Naive thymus-derived CD4-positive, alpha-beta T cell (primary cell): ENCODE results near the gene AGRN. TPM values are rescaled to one million over a fixed set of nuclear protein-coding genes. Genes with fewer than 3 reads are reported as not detected.
"Not testable (repeated sequence)": the region's sequence is repeated elsewhere in the genome, so short reads cannot be mapped to it uniquely, and the experiment has no call there.

Source experiments
- ATAC-seq: fragments of 150-1000 bp; cut with Tn5 transposase; 2 replicates; pipeline ENCODE4 v1.10.0; 2021; ENCODE audit warnings: mild to moderate bottlenecking, moderate library complexity
- CTCF ChIA-PET: fragments of 350-600 bp; sonication (Branson Sonifier 250); formaldehyde crosslinking; loops from one replicate; lab custom pipeline; 2021; ENCODE audit warnings: antibody characterized with exemption; lab: Charles Lee
- POLR2A ChIA-PET: fragments of 350-600 bp; sonication (Branson Sonifier 250); formaldehyde crosslinking; loops from one replicate; lab custom pipeline; 2021; ENCODE audit warnings: antibody characterized with exemption, inconsistent platforms; lab: Charles Lee
- DNase-seq, 9 donors: peaks; one replicate each; pipeline versions ENCODE4 v3.0.0 to v3.0.0-alpha.2; 2020 to 2022; ENCODE audit warnings: mixed read lengths in 1 of 9
- H3K27ac ChIP-seq: one replicate; pipeline ENCODE4 v1.7.0; 2013; ENCODE audit warnings: mild to moderate bottlenecking, low read depth, low read length, moderate library complexity
- H3K27me3 ChIP-seq, 2 donors: one replicate each; pipeline ENCODE4 v1.7.0; 2013; ENCODE audit warnings: low read length in 2 of 2, mild to moderate bottlenecking in 2 of 2, moderate library complexity in 2 of 2; ENCODE audit not compliant: control insufficient read depth in 2 of 2, insufficient read depth in 2 of 2
- H3K36me3 ChIP-seq, 3 experiments: 1 replicate in 2 of 3; 2 replicates in 1 of 3; pipeline ENCODE4 v1.7.0; 2013; ENCODE audit warnings: low read length in 3 of 3, mild to moderate bottlenecking in 3 of 3, moderate library complexity in 1 of 3; ENCODE audit not compliant: insufficient read depth in 3 of 3, control insufficient read depth in 2 of 3
- H3K4me1 ChIP-seq, 2 donors: one replicate each; pipeline ENCODE4 v1.7.0; 2013; ENCODE audit warnings: low read length in 2 of 2, mild to moderate bottlenecking in 2 of 2, moderate library complexity in 1 of 2; ENCODE audit not compliant: control insufficient read depth in 2 of 2, insufficient read depth in 2 of 2
- H3K4me3 ChIP-seq: 2 replicates; pipeline ENCODE4 v1.7.0; 2013; ENCODE audit warnings: mild to moderate bottlenecking, low read length
- H3K9me3 ChIP-seq, 3 experiments: 1 replicate in 2 of 3; 2 replicates in 1 of 3; pipeline ENCODE4 v1.7.0; 2013; ENCODE audit warnings: low read length in 3 of 3; ENCODE audit not compliant: control insufficient read depth in 2 of 3
- H3K27ac Mint-ChIP-seq, 9 donors: one replicate each; pipeline ENCODE4 v1.8.0; 2020 to 2022; ENCODE audit warnings: mixed read lengths in 9 of 9, mild to moderate bottlenecking in 8 of 9, moderate library complexity in 5 of 9, inconsistent platforms in 2 of 9
- H3K27me3 Mint-ChIP-seq, 5 donors: one replicate each; pipeline ENCODE4 v1.8.0; 2021 to 2022; ENCODE audit warnings: mixed read lengths in 5 of 5, mild to moderate bottlenecking in 1 of 5
- H3K36me3 Mint-ChIP-seq, 5 donors: one replicate each; pipeline ENCODE4 v1.8.0; 2020 to 2022; ENCODE audit warnings: mixed read lengths in 5 of 5, mild to moderate bottlenecking in 3 of 5, inconsistent platforms in 1 of 5
- H3K4me1 Mint-ChIP-seq, 7 donors: one replicate each; pipeline ENCODE4 v1.8.0; 2020 to 2022; ENCODE audit warnings: mixed read lengths in 7 of 7, mild to moderate bottlenecking in 3 of 7, inconsistent platforms in 1 of 7
- H3K4me3 Mint-ChIP-seq, 10 donors: one replicate each; pipeline ENCODE4 v1.8.0; 2020 to 2022; ENCODE audit warnings: mild to moderate bottlenecking in 10 of 10, mixed read lengths in 10 of 10, moderate library complexity in 6 of 10, inconsistent platforms in 2 of 10
- H3K9me3 Mint-ChIP-seq, 11 donors: one replicate each; pipeline ENCODE4 v1.8.0; 2020 to 2022; ENCODE audit warnings: mixed read lengths in 11 of 11, mild to moderate bottlenecking in 4 of 11, inconsistent platforms in 1 of 11, moderate library complexity in 1 of 11
- intact Hi-C, 2 donors: fragments of 100-400 bp; cut with micrococcal nuclease; formaldehyde crosslinking; loops; one replicate each; pipeline ENCODE4 v1.15.1; 2023
- polyA plus RNA-seq, 2 donors: library from polyadenylated mRNA; unstranded; fragments of 300-500 nt; fragmentation: Illumina TruSeq; gene quantifications; one replicate each; pipeline ENCODE4 v1.2.3, GENCODE V29; 2021
- total RNA-seq, 6 experiments: library from RNA in 5 of 6; stranded (reverse) in 5 of 6; gene quantifications; 1 replicate in 5 of 6; 2 replicates in 1 of 6; pipeline ENCODE4 v1.2.3 and lab custom pipeline; 2021 to 2026

AGRN gene
- total and polyA plus RNA-seq, 7 experiments from 2014 or later: 0.19 to 10.9 (median 2.7) TPM

DNA sequence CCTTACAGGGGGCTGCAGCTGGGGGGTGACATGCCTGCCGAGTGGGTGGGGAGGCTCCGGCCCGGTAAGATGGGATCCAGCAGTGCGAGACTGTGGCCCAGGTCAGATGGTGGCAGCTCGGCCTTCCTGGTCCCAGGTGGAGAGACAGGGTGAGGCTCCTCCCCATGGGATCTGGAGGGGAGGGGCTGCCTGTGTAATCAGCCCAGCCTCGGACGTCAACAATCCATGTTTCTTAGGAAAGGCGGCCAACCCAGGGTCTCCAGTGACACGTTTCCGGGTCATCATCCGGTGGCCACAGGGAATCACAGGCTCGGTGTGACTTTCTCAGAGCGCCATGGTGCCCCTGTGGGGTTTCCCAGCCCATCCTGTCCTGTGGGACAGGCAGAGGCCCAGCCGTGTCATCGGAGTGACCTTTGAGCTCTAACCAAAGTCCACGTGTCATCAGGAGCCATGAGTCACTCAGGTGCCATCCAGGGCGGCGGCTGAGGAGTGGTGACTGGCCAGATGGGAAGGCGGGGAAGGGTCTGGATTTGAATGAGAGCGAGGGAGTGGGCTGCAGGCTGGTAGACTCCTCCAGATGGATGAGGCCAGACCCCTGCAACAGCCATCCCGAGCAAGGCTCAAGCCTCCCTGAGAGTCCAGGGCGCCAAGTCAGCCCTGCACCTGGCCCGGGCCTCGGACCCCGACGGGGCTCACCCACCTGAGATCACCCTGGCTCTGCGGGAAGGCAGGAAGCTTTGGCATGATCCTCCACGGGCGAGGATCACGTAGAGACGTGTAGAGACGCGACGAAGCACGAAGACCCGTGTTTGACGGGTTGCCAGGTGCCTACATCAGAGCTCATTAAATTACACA, 13.4 kb upstream of the AGRN start:
- no peak overlapping the region for H3K4me3 Mint-ChIP-seq
- DNase-seq: no peak
- ATAC-seq: no peak
- no peak overlapping the region for H3K27ac Mint-ChIP-seq
- Histone ChIP-seq H3K9me3 (no peaks in the 10 kb centered on the region), H3K27me3 (peaks cover 6 to 13% of the 10 kb centered on the region in 2 donors), H3K4me1 (peaks cover 2 to 5% of the 10 kb centered on the region in 2 donors), H3K36me3 (no peaks in the 10 kb centered on the region), H3K4me3 (no peak overlapping the region), H3K27ac (no peak overlapping the region)
- peaks cover 10 to 36% (median 23%) of the 10 kb centered on the region in 5 donors for H3K27me3 Mint-ChIP-seq
- intact Hi-C loops: no loop called here
- peaks cover 0 to 14% (median 12%) of the 10 kb centered on the region in 7 donors for H3K4me1 Mint-ChIP-seq
- ChIA-PET CTCF (interaction anchor here (1.4 kb wide), 1 partner anchor 13 kb away, joined by 3 read pairs; no protein-coding TSS in a partner anchor), POLR2A (interaction anchor here (0.8 kb wide), 1 partner anchor 91 kb away, joined by 5 read pairs; no protein-coding TSS in a partner anchor)
- H3K36me3 Mint-ChIP-seq: peaks cover 0 to 4% (median 0%) of the 10 kb centered on the region in 5 donors
- peaks cover 0 to 1% (median 0%) of the 10 kb centered on the region in 11 donors for H3K9me3 Mint-ChIP-seq

DNA sequence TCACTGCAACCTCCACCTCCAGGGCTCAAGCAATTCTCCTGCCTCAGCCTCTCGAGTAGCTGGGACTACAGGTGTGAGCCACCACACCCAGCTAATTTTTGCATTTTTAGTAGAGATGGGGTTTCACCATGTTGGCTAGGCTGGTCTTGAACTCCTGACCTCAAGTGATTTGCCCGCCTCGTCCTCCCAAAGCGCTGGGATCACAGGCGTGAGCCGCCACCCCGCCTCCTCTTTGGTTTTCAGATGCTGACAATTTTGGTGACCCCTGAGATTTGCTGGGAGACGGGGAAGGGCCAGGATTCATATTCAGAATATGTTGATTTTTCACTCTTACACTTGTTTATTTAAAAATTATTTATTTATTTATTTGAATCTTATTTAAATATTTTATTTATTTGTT, 9.8 kb upstream of the AGRN start:
- intact Hi-C loops: loop anchor here (5.0 to 10.0 kb wide), 3 partner anchors 295 to 365 kb away; partner anchors contain the start of genes ACAP3 (in 2 of the 2), PUSL1 (in 2 of the 2) and AURKAIP1 (in 1 of the 2)
- H3K4me1 ChIP-seq: peaks cover 13 to 18% of the 10 kb centered on the region in 2 donors
- ATAC-seq, DNase-seq, POLR2A ChIA-PET, H3K4me3 Mint-ChIP-seq, H3K4me3 ChIP-seq, H3K27ac Mint-ChIP-seq, H3K27ac ChIP-seq, H3K9me3 Mint-ChIP-seq, H3K27me3 ChIP-seq, H3K36me3 ChIP-seq, H3K9me3 ChIP-seq: not testable (repeated sequence)
- peaks cover 2 to 11% (median 8%) of the 10 kb centered on the region in 5 donors for H3K27me3 Mint-ChIP-seq
- CTCF ChIA-PET: interaction anchor here (1.0 kb wide), 1 partner anchor 8 kb away, joined by 3 read pairs; no protein-coding TSS in a partner anchor
- H3K4me1 Mint-ChIP-seq: peaks cover 17 to 29% (median 24%) of the 10 kb centered on the region in 7 donors
- H3K36me3 Mint-ChIP-seq: peaks cover 0 to 11% (median 0%) of the 10 kb centered on the region in 5 donors

DNA sequence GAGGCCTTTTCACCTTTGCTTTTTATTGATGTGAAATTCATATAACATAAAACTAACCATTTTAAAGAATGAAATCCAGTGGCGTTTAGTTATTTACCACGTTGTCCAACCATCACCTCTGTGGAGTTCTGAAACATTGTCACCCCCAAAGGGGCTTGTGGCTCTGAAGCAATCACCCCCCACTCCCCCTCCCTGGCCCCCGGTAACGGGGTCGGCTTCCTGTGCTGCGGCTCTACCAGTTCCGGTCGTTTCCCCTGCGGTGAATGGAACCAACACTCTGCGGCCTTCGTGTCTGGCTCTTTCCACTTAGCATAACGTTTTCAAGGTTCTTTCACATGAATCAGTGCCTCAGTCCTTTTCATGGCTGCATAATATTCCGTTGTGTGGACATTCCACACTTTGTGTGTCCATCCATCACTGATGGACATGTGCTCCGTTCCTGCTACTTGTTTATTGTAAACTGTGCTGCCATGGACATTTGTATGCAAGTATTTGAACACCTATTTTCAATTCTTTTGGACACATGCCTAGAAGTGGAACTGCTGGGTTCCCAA, 8.4 kb upstream of the AGRN start:
- CTCF ChIA-PET: no interaction called here
- peak overlapping the region in 1 of 10 donors; percentile 6 for H3K4me3 Mint-ChIP-seq

DNA sequence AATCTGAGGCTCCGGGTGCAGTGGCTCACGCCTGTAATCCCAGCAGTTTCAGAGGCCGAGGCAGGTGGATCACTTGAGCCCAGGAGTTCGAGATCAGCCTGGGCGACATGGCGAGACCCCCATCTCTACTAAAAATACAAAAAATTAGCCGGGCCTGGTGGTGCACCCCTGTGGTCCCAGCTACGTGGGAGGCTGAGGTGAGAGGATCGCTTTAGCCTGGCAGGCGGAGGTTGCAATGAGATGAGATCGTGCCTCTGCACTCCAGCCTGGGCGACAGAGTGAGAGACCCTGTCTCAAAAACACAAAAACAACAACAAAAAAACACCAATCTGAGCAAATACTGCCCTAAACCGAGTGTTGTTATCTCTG, 7.2 kb upstream of the AGRN start:
- ATAC-seq (peak; percentile 0), DNase-seq (peak in 2 of 9 donors; percentile 6 to 25)
- not testable (repeated sequence) for H3K27me3 Mint-ChIP-seq

More for the DNA sequence above, 8.4 kb upstream of the AGRN start:
- H3K4me1 ChIP-seq: peaks cover 13 to 18% of the 10 kb centered on the region in 2 donors
- no peaks in the 10 kb centered on the region for H3K9me3 ChIP-seq
- Mint-ChIP-seq H3K36me3 (peaks cover 0 to 11% (median 0%) of the 10 kb centered on the region in 5 donors), H3K27me3 (peaks cover 0 to 8% (median 4%) of the 10 kb centered on the region in 5 donors), H3K4me1 (peaks cover 16 to 27% (median 22%) of the 10 kb centered on the region in 7 donors), H3K27ac (peak overlapping the region in 3 of 9 donors; percentile 3 to 51 (median 33)), H3K9me3 (no peaks in the 10 kb centered on the region)
- no peak overlapping the region for H3K4me3 ChIP-seq
- intact Hi-C loops: loop anchor here (5.0 to 10.0 kb wide), 3 partner anchors 293 to 363 kb away; partner anchors contain the start of genes ACAP3 (in 2 of the 2), PUSL1 (in 2 of the 2) and AURKAIP1 (in 1 of the 2)
- no peak overlapping the region for H3K27ac ChIP-seq
- H3K36me3 ChIP-seq: no peaks in the 10 kb centered on the region
- no peaks in the 10 kb centered on the region for H3K27me3 ChIP-seq
- ATAC-seq: no peak
- peak in 1 of 9 donors; percentile 3 for DNase-seq
- POLR2A ChIA-PET: no interaction called here

DNA sequence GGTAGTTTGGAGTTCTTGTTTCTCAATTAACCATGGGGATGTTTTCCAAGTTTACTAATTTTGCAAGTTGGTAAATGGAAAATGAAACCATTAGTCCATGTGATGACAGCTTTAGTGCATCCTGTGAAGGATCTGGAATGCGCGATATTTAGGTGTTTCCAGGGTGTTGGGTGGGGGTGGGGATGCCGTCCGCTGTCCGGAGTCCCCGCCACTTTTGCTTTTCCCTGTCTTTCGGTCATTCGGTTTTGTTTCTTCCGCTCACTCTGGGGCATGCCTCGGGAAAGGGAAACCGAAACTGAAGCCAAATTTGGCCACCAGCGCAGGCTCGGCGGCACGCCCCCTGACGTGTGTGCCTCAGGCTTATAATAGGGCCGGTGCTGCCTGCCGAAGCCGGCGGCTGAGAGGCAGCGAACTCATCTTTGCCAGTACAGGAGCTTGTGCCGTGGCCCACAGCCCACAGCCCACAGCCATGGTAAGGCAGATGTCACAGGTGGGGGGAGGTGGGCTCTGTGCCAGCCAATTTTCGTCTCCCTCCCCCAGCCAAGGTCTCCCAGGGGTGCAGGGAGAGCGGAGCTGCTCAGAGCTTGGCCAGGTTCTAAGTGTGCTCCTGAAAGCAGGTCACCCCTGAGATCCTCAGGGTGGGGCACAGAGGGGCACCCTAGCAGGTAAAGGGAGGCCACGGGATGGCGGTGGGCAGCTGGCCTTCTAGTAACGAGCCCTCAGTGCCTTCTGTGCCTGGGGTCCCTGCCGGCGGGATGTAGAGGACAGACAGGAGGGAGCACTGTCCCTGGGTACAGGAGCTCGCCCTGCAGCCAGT, 6.6 kb upstream of the AGRN start, which contains the start of gene ISG15:
TSS of gene ISG15 (plus strand) at position 393 of the 817 bp plus-strand sequence. CDS start at position 470, 77 bp downstream.
- ChIA-PET POLR2A (interaction anchor here (0.9 to 2.3 kb wide), 5 partner anchors 11 to 362 kb away, joined by 3 to 10 read pairs (median 5); partner anchors contain the start of gene AURKAIP1), CTCF (interaction anchor here (1.0 to 1.2 kb wide), 4 partner anchors 9 to 51 kb away, joined by 3 to 4 read pairs (median 3); no protein-coding TSS in a partner anchor)
- Histone ChIP-seq H3K27me3 (no peaks in the 10 kb centered on the region), H3K27ac (peak within 1 kb of the TSS; percentile 83), H3K4me3 (peak within 1 kb of the TSS; percentile 95), H3K4me1 (peaks cover 13 to 18% of the 10 kb centered on the region in 2 donors), H3K36me3 (no peaks in the 10 kb centered on the region), H3K9me3 (no peaks in the 10 kb centered on the region)
- H3K9me3 Mint-ChIP-seq: peaks cover 0 to 2% (median 0%) of the 10 kb centered on the region in 11 donors
- H3K27ac Mint-ChIP-seq: peak within 1 kb of the TSS; percentile 96 to 100 (median 99)
- peak; percentile 73 to 90 (median 85) for DNase-seq
- peaks cover 0 to 4% (median 1%) of the 10 kb centered on the region in 5 donors for H3K27me3 Mint-ChIP-seq
- ATAC-seq: peak; percentile 98
- H3K36me3 Mint-ChIP-seq: peaks cover 0 to 17% (median 0%) of the 10 kb centered on the region in 5 donors
- H3K4me1 Mint-ChIP-seq: peaks cover 19 to 35% (median 29%) of the 10 kb centered on the region in 7 donors
- intact Hi-C loops: loop anchor here (1.0 to 10.0 kb wide), 10 partner anchors 8 to 361 kb away; partner anchors contain the start of genes ACAP3 (in 2 of the 2), C1orf159 (in 2 of the 2), PUSL1 (in 2 of the 2) and AURKAIP1 (in 1 of the 2)
- H3K4me3 Mint-ChIP-seq: peak within 1 kb of the TSS; percentile 89 to 100 (median 96)

More for the DNA sequence above, 7.2 kb upstream of the AGRN start:
- not testable (repeated sequence) for H3K36me3 ChIP-seq, H3K9me3 Mint-ChIP-seq, H3K27me3 ChIP-seq, H3K9me3 ChIP-seq
- Mint-ChIP-seq H3K4me3 (peak overlapping the region; percentile 89 to 100 (median 96)), H3K27ac (peak overlapping the region; percentile 96 to 100 (median 99)), H3K36me3 (peaks cover 0 to 17% (median 0%) of the 10 kb centered on the region in 5 donors), H3K4me1 (peaks cover 19 to 34% (median 29%) of the 10 kb centered on the region in 7 donors)
- H3K27ac ChIP-seq: peak overlapping the region; percentile 83
- peak overlapping the region; percentile 95 for H3K4me3 ChIP-seq
- intact Hi-C loops: loop anchor here (1.0 to 10.0 kb wide), 10 partner anchors 9 to 362 kb away; partner anchors contain the start of genes ACAP3 (in 2 of the 2), C1orf159 (in 2 of the 2), PUSL1 (in 2 of the 2) and AURKAIP1 (in 1 of the 2)
- CTCF ChIA-PET: interaction anchor here (1.2 kb wide), 3 partner anchors 9 to 51 kb away, joined by 3 to 4 read pairs (median 3); no protein-coding TSS in a partner anchor
- peaks cover 13 to 18% of the 10 kb centered on the region in 2 donors for H3K4me1 ChIP-seq
- POLR2A ChIA-PET: interaction anchor here (1.1 to 2.3 kb wide), 3 partner anchors 11 to 51 kb away, joined by 5 to 10 read pairs (median 6); no protein-coding TSS in a partner anchor
